Measurements from ENCODE around the gene TACSTD2.

TACSTD2 gene

GRCh38 chr1:58608945-58609344 lies 31.9 kb upstream of the TACSTD2 start (continued):
- no peak for TF ChIP-seq ZBTB10 (tag by site-specific recombination; IDR thresholded peaks at IDR 0.05)
- no peak for TF ChIP-seq BCL11A (tag by site-specific recombination; IDR thresholded peaks at IDR 0.05; ENCODE audit: low read depth)
- no peak for TF ChIP-seq ZNF248 (tag by site-specific recombination; IDR thresholded peaks at IDR 0.05)
- no peak for TF ChIP-seq ZNF202 (tag by site-specific recombination; IDR thresholded peaks at IDR 0.05; ENCODE audit: borderline replicate concordance)
- TF ChIP-seq ZBTB48 (tag by site-specific recombination; IDR thresholded peaks at IDR 0.05), result no peak
- no peak for TF ChIP-seq HOXA7 (CRISPR knock-in tag; IDR thresholded peaks at IDR 0.05; ENCODE audit: borderline replicate concordance)

GRCh38 chr1:58608297-58608696 lies 31.2 kb upstream of the TACSTD2 start:
- POLR2A ChIA-PET, result no interaction called here
- CTCF ChIA-PET, result no interaction called here
- Histone ChIP-seq H3K4me1 (ENCODE audit: control insufficient read depth, insufficient read depth, low read length) (no peaks in the 10 kb centered on the region), H3K9me3 (ENCODE audit: control insufficient read depth, insufficient read depth, low read depth, low read length) (no peaks in the 10 kb centered on the region; the same call in 1 of the 2 replicates), H3K4me3 (ENCODE audit: low read depth, low read length) (no peak overlapping the region), H3K27ac (ENCODE audit: extremely low read depth, low read depth, low read length) (no peak overlapping the region), H3K36me3 (ENCODE audit: control insufficient read depth in 2 of 2, insufficient read depth in 1 of 2, low read length in 2 of 2) (no peaks in the 10 kb centered on the region)
- TF ChIP-seq ZNF426 (tag by site-specific recombination; IDR thresholded peaks at IDR 0.05) (no peak), ZBTB1 (tag by site-specific recombination; IDR thresholded peaks at IDR 0.05) (no peak), ZNF48 (tag by site-specific recombination; IDR thresholded peaks at IDR 0.05) (no peak), HOXA7 (CRISPR knock-in tag; IDR thresholded peaks at IDR 0.05; ENCODE audit: borderline replicate concordance) (no peak), ZNF354C (tag by site-specific recombination; IDR thresholded peaks at IDR 0.05; ENCODE audit: borderline replicate concordance, low read depth) (no peak), ZNF324 (tag by site-specific recombination; IDR thresholded peaks at IDR 0.05) (no peak), ZBTB21 (tag by site-specific recombination; IDR thresholded peaks at IDR 0.05) (no peak), YY1 (tag by site-specific recombination; IDR thresholded peaks at IDR 0.05) (no peak), OVOL3 (tag by site-specific recombination; IDR thresholded peaks at IDR 0.05) (no peak), MEIS1 (CRISPR knock-in tag; IDR thresholded peaks at IDR 0.05; ENCODE audit: borderline replicate concordance) (no peak), KLF1 (tag by site-specific recombination; IDR thresholded peaks at IDR 0.05) (no peak), ZNF37A (tag by site-specific recombination; IDR thresholded peaks at IDR 0.05) (no peak), PRDM6 (tag by site-specific recombination; IDR thresholded peaks at IDR 0.05) (no peak), ZNF23 (tag by site-specific recombination; IDR thresholded peaks at IDR 0.05; ENCODE audit: borderline replicate concordance) (no peak), ZNF10 (tag by site-specific recombination; IDR thresholded peaks at IDR 0.05) (no peak), ZNF274 (IDR thresholded peaks at IDR 0.05; ENCODE audit: low read length) (no peak), ZNF274 (tag by site-specific recombination; IDR thresholded peaks at IDR 0.05; ENCODE audit: borderline replicate concordance) (no peak)
- TF ChIP-seq, protein P1, sequence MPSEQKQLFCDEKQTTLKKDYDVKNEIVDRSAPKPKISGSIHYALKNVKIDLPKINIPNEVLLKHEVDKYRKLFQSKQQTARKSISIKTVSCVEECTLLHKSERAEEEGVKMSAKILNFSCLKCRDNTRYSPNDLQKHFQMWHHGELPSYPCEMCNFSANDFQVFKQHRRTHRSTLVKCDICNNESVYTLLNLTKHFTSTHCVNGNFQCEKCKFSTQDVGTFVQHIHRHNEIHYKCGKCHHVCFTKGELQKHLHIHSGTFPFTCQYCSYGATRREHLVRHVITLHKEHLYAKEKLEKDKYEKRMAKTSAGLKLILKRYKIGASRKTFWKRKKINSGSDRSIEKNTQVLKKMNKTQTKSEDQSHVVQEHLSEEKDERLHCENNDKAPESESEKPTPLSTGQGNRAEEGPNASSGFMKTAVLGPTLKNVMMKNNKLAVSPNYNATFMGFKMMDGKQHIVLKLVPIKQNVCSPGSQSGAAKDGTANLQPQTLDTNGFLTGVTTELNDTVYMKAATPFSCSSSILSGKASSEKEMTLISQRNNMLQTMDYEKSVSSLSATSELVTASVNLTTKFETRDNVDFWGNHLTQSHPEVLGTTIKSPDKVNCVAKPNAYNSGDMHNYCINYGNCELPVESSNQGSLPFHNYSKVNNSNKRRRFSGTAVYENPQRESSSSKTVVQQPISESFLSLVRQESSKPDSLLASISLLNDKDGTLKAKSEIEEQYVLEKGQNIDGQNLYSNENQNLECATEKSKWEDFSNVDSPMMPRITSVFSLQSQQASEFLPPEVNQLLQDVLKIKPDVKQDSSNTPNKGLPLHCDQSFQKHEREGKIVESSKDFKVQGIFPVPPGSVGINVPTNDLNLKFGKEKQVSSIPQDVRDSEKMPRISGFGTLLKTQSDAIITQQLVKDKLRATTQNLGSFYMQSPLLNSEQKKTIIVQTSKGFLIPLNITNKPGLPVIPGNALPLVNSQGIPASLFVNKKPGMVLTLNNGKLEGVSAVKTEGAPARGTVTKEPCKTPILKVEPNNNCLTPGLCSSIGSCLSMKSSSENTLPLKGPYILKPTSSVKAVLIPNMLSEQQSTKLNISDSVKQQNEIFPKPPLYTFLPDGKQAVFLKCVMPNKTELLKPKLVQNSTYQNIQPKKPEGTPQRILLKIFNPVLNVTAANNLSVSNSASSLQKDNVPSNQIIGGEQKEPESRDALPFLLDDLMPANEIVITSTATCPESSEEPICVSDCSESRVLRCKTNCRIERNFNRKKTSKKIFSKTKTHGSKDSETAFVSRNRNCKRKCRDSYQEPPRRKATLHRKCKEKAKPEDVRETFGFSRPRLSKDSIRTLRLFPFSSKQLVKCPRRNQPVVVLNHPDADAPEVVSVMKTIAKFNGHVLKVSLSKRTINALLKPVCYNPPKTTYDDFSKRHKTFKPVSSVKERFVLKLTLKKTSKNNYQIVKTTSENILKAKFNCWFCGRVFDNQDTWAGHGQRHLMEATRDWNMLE (tag by site-specific recombination; conservative IDR thresholded peaks at IDR 0.05; ENCODE audit: low read depth), result no peak
